Suppressor macrophage treated with lipopolysaccharide for 1 hour (primary cell): ENCODE data around the gene DYNLT4.
A peak's percentile ranks its signal among the peaks of the same experiment; 100 is the strongest.
"Not testable (repeated sequence)": the region's sequence is repeated elsewhere in the genome, so short reads cannot be mapped to it uniquely, and the experiment has no call there.

Experiments
- DNase-seq, 3 donors: peaks; one replicate each; pipeline ENCODE4 v3.0.0-alpha.2; 2020 to 2022

DYNLT4 gene

DNA sequence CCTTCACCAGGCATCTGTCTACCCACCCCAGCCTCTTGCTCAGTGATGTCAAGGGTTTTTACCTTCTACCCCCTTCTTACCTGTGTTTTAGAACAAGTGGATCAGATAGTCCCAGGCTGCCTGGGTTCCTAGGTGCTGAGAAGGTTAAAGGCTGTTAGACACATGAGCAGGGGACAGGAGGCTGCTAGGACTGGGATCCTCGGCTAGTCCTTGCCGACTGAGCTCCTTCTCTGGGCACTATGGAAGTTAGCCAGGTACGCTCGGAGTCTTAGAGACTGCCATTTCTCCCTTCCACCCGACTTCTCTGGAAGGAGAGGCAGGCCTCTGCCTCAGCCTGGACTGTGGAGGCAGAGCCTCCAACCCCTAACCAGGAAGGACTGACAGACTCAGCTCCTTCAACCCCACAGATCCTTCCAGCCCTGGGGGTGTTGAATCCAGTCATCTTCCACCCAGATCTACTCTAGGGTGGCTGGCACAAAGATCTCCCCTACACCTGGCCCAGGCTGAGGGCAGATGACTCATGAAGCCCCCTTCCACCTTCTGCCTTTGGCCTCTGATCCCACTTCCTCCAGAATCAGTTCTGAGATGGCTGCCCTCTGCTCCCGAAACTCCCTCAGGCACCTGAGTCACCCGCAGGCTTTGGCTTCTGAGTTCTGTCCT, at the start of gene DYNLT4:
Gene DYNLT4 (minus strand): TSS at position 648 of the 660 bp plus-strand sequence. CDS start 683 bp downstream, outside the sequence.
- no peak for DNase-seq

GRCh38 chr1:44855742-44856141, 48.6 kb upstream of the DYNLT4 start:
- no peak for DNase-seq

DNA sequence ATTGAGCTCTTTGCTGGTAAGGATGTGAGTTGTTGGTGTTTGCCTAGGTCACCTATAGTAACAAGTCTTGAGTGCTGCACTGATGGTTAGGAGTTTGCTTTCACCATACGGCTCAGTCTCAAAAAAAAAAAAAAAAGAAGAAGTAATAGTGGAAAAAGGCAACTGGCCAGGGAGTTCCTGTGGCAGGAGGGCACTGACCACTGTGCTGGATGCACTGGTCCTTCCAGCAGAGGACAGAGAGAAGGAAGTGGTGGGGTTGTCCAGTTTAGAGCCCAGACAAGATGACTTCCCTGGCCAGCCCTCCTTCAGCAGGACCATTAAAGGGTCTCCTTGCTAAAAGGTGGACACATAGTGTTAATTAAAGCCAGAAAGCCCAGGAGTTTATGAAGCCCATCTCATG, 47.8 kb upstream of the DYNLT4 start:
- DNase-seq, result peak; percentile 22 to 34 (median 33)

DNA sequence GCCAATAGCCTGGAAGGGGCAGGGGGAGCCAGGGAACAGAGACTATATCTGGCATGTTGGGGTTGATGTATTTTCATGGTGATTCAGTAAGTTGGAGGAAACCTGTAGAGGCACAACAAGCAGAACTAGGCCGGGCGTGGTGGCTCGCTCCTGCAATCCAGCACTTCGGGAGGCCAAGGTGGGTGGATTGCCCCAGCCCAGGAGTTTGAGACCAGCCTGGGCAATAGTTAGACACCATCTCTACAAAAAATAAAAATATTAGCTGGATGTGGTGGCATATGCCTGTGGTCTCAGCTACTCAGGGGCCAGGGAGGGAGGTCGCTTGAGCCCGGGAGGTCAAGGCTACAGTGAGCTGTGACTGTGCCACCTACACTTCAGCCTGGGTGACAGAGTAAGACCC, 46.0 kb upstream of the DYNLT4 start:
- no peak for DNase-seq

- no peak for DNase-seq
These were observed 44.2 kb upstream of the DYNLT4 start for GRCh38 chr1:44851308-44851707.

- DNase-seq, result peak in 1 of 3 donors; percentile 4
These were observed 42.5 kb upstream of the DYNLT4 start for GRCh38 chr1:44849575-44850132.

GRCh38 chr1:44848456-44849181, 41.5 kb upstream of the DYNLT4 start:
- DNase-seq, result no peak

GRCh38 chr1:44847845-44848244, 40.7 kb upstream of the DYNLT4 start:
- no peak for DNase-seq

GRCh38 chr1:44846985-44847384, 39.8 kb upstream of the DYNLT4 start:
- DNase-seq, result no peak

- peak; percentile 27 to 66 (median 47) for DNase-seq
These were observed 35.9 kb upstream of the DYNLT4 start, which contains the start of gene PTCH2 for GRCh38 chr1:44842862-44843655. Gene PTCH2, minus strand, starts transcription at chr1:44843253. Its CDS starts 321 bp downstream, at chr1:44842932.

- no peak for DNase-seq
These were observed 35.3 kb upstream of the DYNLT4 start for GRCh38 chr1:44842486-44842861.

GRCh38 chr1:44839576-44839975, 32.4 kb upstream of the DYNLT4 start:
- no peak for DNase-seq

GRCh38 chr1:44838294-44838693, 31.1 kb upstream of the DYNLT4 start:
- DNase-seq, result not testable (repeated sequence)

- DNase-seq, result peak; percentile 90 to 94 (median 91)
These were observed 28.9 kb upstream of the DYNLT4 start for GRCh38 chr1:44835738-44836675.

- DNase-seq, result no peak
These were observed 27.2 kb upstream of the DYNLT4 start for GRCh38 chr1:44834328-44834727.

DNA sequence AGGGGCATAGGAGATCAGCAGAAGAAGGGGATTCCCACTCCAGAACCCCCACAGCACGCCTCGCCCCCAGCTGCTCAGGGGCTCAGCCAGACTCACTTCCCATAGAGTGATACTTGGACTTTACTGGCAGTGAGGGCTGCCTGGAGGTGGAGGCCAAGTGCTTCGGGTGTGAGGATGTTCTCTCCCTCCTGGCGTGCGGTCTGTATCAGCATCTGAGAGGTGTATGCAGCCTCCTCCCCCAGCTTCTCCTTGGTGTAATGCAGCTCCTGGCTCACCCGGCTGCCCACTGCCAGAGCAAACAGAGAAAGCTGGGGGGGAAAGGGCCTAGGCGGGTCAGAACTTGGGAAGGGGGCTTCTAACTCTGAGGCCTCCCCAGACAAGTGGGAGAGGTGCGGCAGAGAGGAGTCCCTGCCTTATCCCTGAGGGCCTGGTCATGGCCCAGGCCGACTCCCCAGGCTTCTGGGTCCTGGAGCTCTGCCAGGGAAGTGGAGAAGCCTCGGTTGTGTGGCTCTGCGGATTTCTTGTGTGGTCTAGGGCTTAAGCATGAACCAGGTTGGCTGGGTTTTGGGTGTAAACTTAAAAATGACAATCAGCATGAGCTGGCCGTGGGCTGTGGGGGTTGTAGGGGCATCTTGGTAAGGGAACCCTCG, 25.0 kb upstream of the DYNLT4 start:
- no peak for DNase-seq

DNA sequence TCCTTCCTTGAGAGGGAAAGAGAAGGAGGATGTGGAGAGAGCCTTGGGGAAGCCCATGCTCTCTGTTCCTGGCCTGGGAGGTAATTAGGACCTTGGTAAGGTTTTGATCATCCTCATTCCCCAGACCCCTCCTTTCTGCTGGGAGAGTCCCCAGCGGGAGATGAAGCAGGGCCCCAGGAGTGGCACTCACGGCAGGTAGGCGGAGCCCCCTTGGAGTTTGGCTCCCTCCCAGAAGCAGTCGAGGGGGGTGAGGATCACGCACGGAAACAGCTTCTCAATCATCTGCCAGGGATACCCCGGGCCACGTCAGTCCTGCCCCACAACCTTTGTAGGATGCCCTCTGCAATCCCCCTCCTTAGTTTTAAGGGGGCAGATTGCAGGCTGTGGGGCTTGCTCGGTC, 24.4 kb upstream of the DYNLT4 start:
- no peak for DNase-seq

- no peak for DNase-seq
These were observed 23.8 kb upstream of the DYNLT4 start for GRCh38 chr1:44830900-44831304.

DNA sequence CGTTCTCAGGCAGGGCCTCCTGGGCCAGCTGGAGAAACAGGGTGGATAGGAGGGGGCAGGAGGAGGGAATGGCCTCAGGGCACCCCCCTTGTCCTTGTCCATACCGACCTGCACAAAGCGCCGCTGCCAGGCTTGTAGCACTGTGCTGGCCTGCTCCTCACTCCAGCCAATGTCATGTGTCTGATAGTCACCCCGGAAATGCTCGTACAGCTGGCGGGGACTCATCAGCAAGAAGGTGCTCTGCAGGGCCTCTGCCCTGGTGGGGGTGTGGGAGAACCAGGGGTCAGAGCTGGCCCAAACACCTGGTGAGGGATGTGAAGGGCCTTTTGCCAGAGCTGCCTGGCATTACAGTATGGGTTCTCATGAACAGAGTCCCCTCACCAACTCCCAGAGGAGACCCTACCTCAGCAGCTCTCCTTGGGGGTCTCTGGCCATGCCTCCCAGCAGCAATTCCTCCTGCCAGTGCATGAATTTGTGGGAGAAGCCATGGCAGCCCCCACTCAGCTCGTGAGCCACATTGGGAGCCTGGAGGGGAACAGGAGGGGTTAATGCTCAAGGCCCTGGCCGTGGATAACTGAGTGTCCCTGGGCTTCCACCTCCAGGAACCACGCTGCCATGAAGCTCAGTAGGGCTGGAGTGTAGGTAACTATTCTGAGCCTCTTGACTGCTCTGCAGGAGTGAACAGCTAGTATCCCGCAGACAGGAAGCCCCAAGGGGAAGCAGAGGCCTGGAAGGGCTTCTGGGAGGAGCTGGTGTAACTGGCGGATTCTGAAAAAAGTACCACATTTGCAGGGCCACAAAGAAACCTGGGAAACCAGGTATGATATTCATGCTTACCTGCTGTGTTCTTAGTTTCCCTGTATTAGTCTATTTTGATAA, 22.6 kb upstream of the DYNLT4 start:
- DNase-seq, result no peak

DNA sequence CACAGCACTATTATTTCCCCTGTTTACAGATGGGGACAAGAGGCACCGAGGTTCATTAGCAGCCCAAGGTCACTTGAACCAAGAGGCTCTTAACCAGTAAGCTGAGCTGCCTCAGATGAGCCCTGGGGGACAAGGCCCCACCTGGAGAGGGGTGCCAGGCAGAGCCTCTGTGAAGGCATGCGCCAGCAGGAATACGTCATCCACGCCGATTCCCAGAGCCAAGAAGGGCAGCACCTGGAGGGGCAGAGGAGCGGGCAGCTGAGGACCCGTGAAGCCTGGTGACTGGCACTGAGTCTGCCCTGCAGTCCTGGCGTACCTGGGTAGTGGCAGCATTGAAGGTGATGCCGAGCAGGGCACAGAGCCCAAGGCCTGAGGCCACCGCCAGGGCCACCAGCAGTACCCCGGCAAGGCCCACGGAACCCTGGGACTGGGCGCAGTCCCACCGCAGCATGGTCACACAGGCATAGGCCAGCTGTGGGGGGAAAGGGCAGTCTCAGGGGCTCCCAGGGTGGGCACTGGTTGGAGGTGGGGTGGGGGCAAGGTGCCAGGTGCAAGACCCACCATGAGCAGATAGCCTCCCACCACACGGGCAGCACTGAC, 21.8 kb upstream of the DYNLT4 start:
- DNase-seq, result no peak
